Psoas muscle (tissue), 8 donors: ENCODE measurements around the gene MYO3B. TPM values are rescaled to one million over a fixed set of nuclear protein-coding genes. Genes with fewer than 3 reads are reported as not detected.

Experiments
- ATAC-seq, 4 donors: fragments of 200-7000 bp; cut with Tn5 transposase; one replicate each; pipeline ENCODE4 v1.9.1; 2020; ENCODE audit warnings: moderate library complexity in 3 of 4, mild to moderate bottlenecking in 2 of 4
- DNase-seq, 2 donors: peaks; one replicate each; pipeline ENCODE4 v3.0.0-alpha.2; 2020
- H3K27ac ChIP-seq: fragments of 200-600 bp; one replicate; pipeline ENCODE4 v1.8.0; 2022
- H3K27me3 ChIP-seq, 3 donors: fragments of 200-600 bp in 1 of 3; one replicate each; pipeline versions ENCODE4 v1.6.1 to v1.8.0; 2013 to 2022; ENCODE audit warnings: low read length in 2 of 3, mild to moderate bottlenecking in 2 of 3, moderate library complexity in 1 of 3; ENCODE audit not compliant: insufficient read depth in 3 of 3
- H3K36me3 ChIP-seq, 2 donors: fragments of 200-600 bp in 1 of 2; one replicate each; pipeline versions ENCODE4 v1.6.1 to v1.8.0; 2013 to 2022; ENCODE audit warnings: low read depth in 1 of 2, mild to moderate bottlenecking in 1 of 2, moderate library complexity in 1 of 2; ENCODE audit not compliant: insufficient read depth in 1 of 2
- H3K4me1 ChIP-seq: fragments of 200-600 bp; one replicate; pipeline ENCODE4 v1.8.0; 2022
- H3K4me3 ChIP-seq: fragments of 200-600 bp; one replicate; pipeline ENCODE4 v1.8.0; 2022; ENCODE audit warnings: mild to moderate bottlenecking
- H3K9me3 ChIP-seq: fragments of 200-600 bp; one replicate; pipeline ENCODE4 v1.8.0; 2022
- WGBS, 3 donors: extraction: QIAGEN DNeasy Blood & Tissue Kit; methylation state at CpG; one replicate each; pipeline versions ENCODE4 v1.1.6 to v1.1.7; 2013; 5-methylcytosine and 5-hydroxymethylcytosine counted together
- intact Hi-C, 2 donors: fragments of 100-400 bp; cut with DNase I; formaldehyde crosslinking; loops; one replicate each; pipeline versions ENCODE4 v1.11.0 to v1.14.2; 2022
- polyA plus RNA-seq, 3 donors: library from polyadenylated mRNA; stranded (reverse); fragments of 200-250 nt; gene quantifications; one replicate each; pipeline ENCODE4 v1.2.3, GENCODE V29; 2013
- total RNA-seq, 4 donors: library from RNA; stranded (reverse); fragmentation: NEBNext Ultra II Directional in 2 of 4; extraction: Animal tissue kit (Norgen Biotek cat#: 25700) in 2 of 4; gene quantifications; one replicate each; pipeline versions ENCODE4 v1.2.1 to v1.2.4, GENCODE V29; 2021 to 2023
- TF ChIP-seq, protein P1 (sequence below): fragments of 200-600 bp; IDR thresholded peaks from one replicate; pipeline ENCODE4 v1.8.0; 2022; ENCODE audit warnings: antibody characterized with exemption
- donor health status: healthy with polysubstance abuse.
- donor health status: DM: no; HTN: no; CAD: no; lungs with moderate emphysema.
- donor health status: Bipolar disorder and iron deficiency.
- donor health status: healthy.
- donor health status: DM: yes; HTN: yes; CAD: no.
- donor health status: DM: no; HTN: no; CAD: no.
- donor health status: DM: no; HTN: no; CAD: no.
- donor health status: DM: yes; HTN: yes; CAD: no.

The MYO3B gene
- total and polyA plus RNA-seq, 7 donors: 0.04 to 0.32 TPM; not detected in 5

- Histone ChIP-seq H3K27ac (no peak overlapping the region), H3K4me1 (no peaks in the 10 kb centered on the region), H3K9me3 (no peaks in the 10 kb centered on the region), H3K36me3 (no peaks in the 10 kb centered on the region), H3K27me3 (peaks cover 0 to 28% (median 6%) of the 10 kb centered on the region in 3 donors), H3K4me3 (no peak overlapping the region)
- WGBS, 3 donors: 58 to 71% (median 60%) methylated on average over 6 of the region's 6 CpGs
- TF ChIP-seq, protein P1, sequence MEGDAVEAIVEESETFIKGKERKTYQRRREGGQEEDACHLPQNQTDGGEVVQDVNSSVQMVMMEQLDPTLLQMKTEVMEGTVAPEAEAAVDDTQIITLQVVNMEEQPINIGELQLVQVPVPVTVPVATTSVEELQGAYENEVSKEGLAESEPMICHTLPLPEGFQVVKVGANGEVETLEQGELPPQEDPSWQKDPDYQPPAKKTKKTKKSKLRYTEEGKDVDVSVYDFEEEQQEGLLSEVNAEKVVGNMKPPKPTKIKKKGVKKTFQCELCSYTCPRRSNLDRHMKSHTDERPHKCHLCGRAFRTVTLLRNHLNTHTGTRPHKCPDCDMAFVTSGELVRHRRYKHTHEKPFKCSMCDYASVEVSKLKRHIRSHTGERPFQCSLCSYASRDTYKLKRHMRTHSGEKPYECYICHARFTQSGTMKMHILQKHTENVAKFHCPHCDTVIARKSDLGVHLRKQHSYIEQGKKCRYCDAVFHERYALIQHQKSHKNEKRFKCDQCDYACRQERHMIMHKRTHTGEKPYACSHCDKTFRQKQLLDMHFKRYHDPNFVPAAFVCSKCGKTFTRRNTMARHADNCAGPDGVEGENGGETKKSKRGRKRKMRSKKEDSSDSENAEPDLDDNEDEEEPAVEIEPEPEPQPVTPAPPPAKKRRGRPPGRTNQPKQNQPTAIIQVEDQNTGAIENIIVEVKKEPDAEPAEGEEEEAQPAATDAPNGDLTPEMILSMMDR: no peak
- DNase-seq: no peak
- intact Hi-C loops: loop anchor here in 1 of 2 donors (5.0 kb wide), 1 partner anchor 441 kb away; no protein-coding TSS in a partner anchor
- no peak for ATAC-seq
Measured at GRCh38 chr2:170371231-170371998, 193.5 kb downstream of the MYO3B start.

GRCh38 chr2:170375192-170375591 lies 197.2 kb downstream of the MYO3B start:
- H3K27me3 ChIP-seq: peaks cover 0 to 3% (median 2%) of the 10 kb centered on the region in 3 donors
- no peaks in the 10 kb centered on the region for H3K36me3 ChIP-seq
- H3K27ac ChIP-seq: no peak overlapping the region
- DNase-seq (no peak), ATAC-seq (no peak)
- H3K4me1 ChIP-seq: no peaks in the 10 kb centered on the region
- no peak overlapping the region for H3K4me3 ChIP-seq
- H3K9me3 ChIP-seq: no peaks in the 10 kb centered on the region
- intact Hi-C loops: no loop called here
- TF ChIP-seq, protein P1: no peak
- 20 to 33% (median 30%) methylated on average over 5 of the region's 5 CpGs for WGBS, 3 donors

DNA sequence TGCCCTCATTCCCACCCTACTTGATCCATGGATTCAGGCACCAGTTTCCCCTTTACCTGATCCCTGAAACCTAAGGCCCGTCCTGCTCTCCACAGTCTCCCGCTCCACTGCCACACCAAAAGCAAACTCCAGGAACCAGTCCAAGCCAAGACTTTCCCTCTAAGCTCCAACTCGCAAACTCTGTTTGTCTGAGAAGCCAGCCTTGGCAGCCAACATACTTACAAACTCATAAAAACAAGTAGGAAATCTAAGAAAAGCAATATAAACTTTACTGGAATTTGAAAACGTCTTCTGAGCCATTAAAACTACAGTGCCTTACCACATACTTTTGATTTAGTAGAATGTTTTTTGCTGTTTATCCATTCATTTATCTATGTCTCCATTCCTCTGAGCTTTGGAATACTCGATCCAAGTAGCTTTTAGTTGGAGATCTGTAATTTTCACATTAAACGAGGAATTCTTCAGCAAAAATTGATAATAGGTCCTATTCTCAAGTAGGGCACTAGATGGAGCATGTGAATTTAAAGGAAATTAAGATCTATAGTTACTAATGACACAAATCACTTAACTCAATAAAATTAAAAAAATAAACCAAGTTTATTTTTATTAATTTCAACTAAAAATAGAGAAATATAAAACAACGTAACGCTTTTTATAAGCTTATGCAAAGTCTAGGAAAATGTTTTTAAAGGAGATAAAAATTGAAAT lies 199.7 kb downstream of the MYO3B start:
- 80 to 85% (median 81%) methylated on average over 8 of the region's 8 CpGs for WGBS, 3 donors
- no peak for DNase-seq
- intact Hi-C loops: no loop called here
- no peaks in the 10 kb centered on the region for H3K36me3 ChIP-seq
- TF ChIP-seq, protein P1: no peak
- H3K27ac ChIP-seq: no peak overlapping the region
- H3K4me3 ChIP-seq: no peak overlapping the region
- no peak for ATAC-seq
- no peaks in the 10 kb centered on the region for H3K9me3 ChIP-seq
- H3K4me1 ChIP-seq: no peaks in the 10 kb centered on the region
- H3K27me3 ChIP-seq: peaks cover 0 to 3% (median 2%) of the 10 kb centered on the region in 3 donors

DNA sequence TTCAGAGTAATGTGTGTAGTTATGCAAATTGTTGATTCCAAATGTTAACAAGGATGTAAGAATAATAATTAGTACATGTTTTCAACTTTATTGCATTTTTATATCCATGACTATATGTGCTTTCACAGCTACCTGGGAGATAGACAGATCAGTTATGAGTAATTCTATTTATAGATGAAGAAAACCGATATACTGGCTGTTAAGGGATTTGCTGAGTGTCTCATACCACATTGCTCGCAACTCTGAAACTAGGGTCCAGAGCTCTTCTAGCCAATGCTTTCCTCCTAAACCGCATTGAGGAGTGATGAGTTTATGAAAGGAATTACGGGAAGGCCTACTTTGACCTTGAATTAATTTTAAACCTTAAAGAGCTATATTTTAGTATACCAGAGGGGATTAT lies 202.3 kb downstream of the MYO3B start:
- peak in 3 of 4 donors; percentile 40 to 58 (median 45) for ATAC-seq
- H3K4me3 ChIP-seq: no peak overlapping the region
- TF ChIP-seq, protein P1: no peak
- no peaks in the 10 kb centered on the region for H3K36me3 ChIP-seq
- H3K27me3 ChIP-seq: no peaks in the 10 kb centered on the region
- DNase-seq: no peak
- intact Hi-C loops: no loop called here
- 27 to 43% (median 35%) methylated on average over 4 of the region's 4 CpGs for WGBS, 3 donors
- H3K27ac ChIP-seq: no peak overlapping the region
- no peaks in the 10 kb centered on the region for H3K4me1 ChIP-seq
- H3K9me3 ChIP-seq: no peaks in the 10 kb centered on the region
